GM23248 (cell line): ENCODE measurements around the gene ASB10.

Source experiments
- EZH2 ChIP-seq: fragments of 200-600 bp; sonication (generic); IDR thresholded peaks from 2 replicates; pipeline ENCODE4 v1.6.1; 2018; ENCODE audit warnings: antibody characterized with exemption, mild to moderate bottlenecking; ENCODE audit not compliant: insufficient read depth, poor library complexity, severe bottlenecking
- EZH2phosphoT487 ChIP-seq: fragments of 200-600 bp; sonication (generic); IDR thresholded peaks from 2 replicates; pipeline ENCODE4 v1.6.1; 2018; ENCODE audit warnings: antibody characterized with exemption, moderate library complexity, mild to moderate bottlenecking, low read depth; ENCODE audit not compliant: insufficient read depth

GRCh38 chr7:151141311-151141854 lies 45.7 kb downstream of the ASB10 start:
- TF ChIP-seq EZH2, result no peak
- TF ChIP-seq EZH2phosphoT487, result no peak
